ENCODE data around the gene TMEM185B. TPM values are rescaled to one million over a fixed set of nuclear protein-coding genes. Genes with fewer than 3 reads are reported as not detected.
A peak's percentile ranks its signal among the peaks of the same experiment; 100 is the strongest.

TMEM185B gene
- total RNA-seq, 1 donor from 2014 or later, result 19.9 TPM

- no peaks in the 10 kb centered on the region for H3K4me1 Mint-ChIP-seq (ENCODE audit: low read depth)
- peaks cover 2% of the 10 kb centered on the region for H3K36me3 Mint-ChIP-seq (ENCODE audit: insufficient read depth)
- no peak overlapping the region for H3K27ac Mint-ChIP-seq
- H3K27me3 Mint-ChIP-seq, result no peaks in the 10 kb centered on the region
- H3K4me3 Mint-ChIP-seq (ENCODE audit: low read depth), result no peak overlapping the region
- TF ChIP-seq CTCF (IDR thresholded peaks at IDR 0.05; ENCODE audit: unreplicated experiment), result no peak
- peaks cover 31% of the 10 kb centered on the region for H3K9me3 Mint-ChIP-seq (ENCODE audit: low read depth)
- DNase-seq (ENCODE audit: low spot score, unreplicated experiment), result no peak
Observed at GRCh38 chr2:120192280-120192679, 30.9 kb downstream of the TMEM185B start.

- DNase-seq (ENCODE audit: low spot score, unreplicated experiment), result no peak
- H3K4me3 Mint-ChIP-seq (ENCODE audit: low read depth), result no peak overlapping the region
- no peak for TF ChIP-seq CTCF (IDR thresholded peaks at IDR 0.05; ENCODE audit: unreplicated experiment)
- H3K9me3 Mint-ChIP-seq (ENCODE audit: low read depth), result peaks cover 36% of the 10 kb centered on the region
- no peaks in the 10 kb centered on the region for H3K4me1 Mint-ChIP-seq (ENCODE audit: low read depth)
- H3K27me3 Mint-ChIP-seq, result no peaks in the 10 kb centered on the region
- H3K36me3 Mint-ChIP-seq (ENCODE audit: insufficient read depth), result peaks cover 10% of the 10 kb centered on the region
- H3K27ac Mint-ChIP-seq, result no peak overlapping the region
Observed at GRCh38 chr2:120189189-120189588, 34.0 kb downstream of the TMEM185B start.

DNA sequence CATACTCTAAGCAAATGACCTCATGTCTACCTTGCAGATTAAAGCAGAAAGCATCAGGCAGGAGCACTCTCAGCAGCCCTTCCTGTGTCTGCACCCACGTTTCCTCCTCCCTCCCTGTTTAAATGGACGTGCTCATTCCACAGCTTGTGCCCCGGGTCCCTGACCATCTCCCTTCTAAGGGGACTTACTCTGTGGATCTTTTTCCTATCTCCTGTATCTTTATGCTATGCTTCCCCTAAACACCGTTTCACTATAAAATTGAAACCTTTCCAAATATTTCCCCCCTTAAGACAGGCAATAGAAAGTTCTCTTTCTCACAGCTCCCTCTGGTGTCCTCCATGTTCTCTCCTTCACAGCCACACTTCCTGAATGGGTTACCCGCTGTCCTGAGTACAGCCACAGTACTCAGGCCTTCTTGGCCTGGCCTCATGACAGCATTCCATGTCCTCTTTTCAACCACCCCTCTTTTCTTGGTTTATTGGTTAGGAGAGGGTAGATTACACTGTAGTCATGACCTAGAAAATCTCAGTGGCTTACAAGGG, 41.1 kb downstream of the TMEM185B start:
- peaks cover 20% of the 10 kb centered on the region for H3K36me3 Mint-ChIP-seq (ENCODE audit: insufficient read depth)
- no peaks in the 10 kb centered on the region for H3K27me3 Mint-ChIP-seq
- peaks cover 9% of the 10 kb centered on the region for H3K9me3 Mint-ChIP-seq (ENCODE audit: low read depth)
- no peak for DNase-seq (ENCODE audit: low spot score, unreplicated experiment)
- H3K4me1 Mint-ChIP-seq (ENCODE audit: low read depth), result peaks cover 3% of the 10 kb centered on the region
- H3K27ac Mint-ChIP-seq, result peak overlapping the region; percentile 54
- no peak overlapping the region for H3K4me3 Mint-ChIP-seq (ENCODE audit: low read depth)
- no peak for TF ChIP-seq CTCF (IDR thresholded peaks at IDR 0.05; ENCODE audit: unreplicated experiment)

- no peak overlapping the region for H3K27ac Mint-ChIP-seq
- H3K4me3 Mint-ChIP-seq (ENCODE audit: low read depth), result no peak overlapping the region
- peaks cover under 1% of the 10 kb centered on the region for H3K9me3 Mint-ChIP-seq (ENCODE audit: low read depth)
- H3K4me1 Mint-ChIP-seq (ENCODE audit: low read depth), result peaks cover 3% of the 10 kb centered on the region
- TF ChIP-seq CTCF (IDR thresholded peaks at IDR 0.05; ENCODE audit: unreplicated experiment), result no peak
- no peak for DNase-seq (ENCODE audit: low spot score, unreplicated experiment)
- H3K36me3 Mint-ChIP-seq (ENCODE audit: insufficient read depth), result peaks cover 13% of the 10 kb centered on the region
- no peaks in the 10 kb centered on the region for H3K27me3 Mint-ChIP-seq
Observed at GRCh38 chr2:120180066-120180465, 43.1 kb downstream of the TMEM185B start.

DNA sequence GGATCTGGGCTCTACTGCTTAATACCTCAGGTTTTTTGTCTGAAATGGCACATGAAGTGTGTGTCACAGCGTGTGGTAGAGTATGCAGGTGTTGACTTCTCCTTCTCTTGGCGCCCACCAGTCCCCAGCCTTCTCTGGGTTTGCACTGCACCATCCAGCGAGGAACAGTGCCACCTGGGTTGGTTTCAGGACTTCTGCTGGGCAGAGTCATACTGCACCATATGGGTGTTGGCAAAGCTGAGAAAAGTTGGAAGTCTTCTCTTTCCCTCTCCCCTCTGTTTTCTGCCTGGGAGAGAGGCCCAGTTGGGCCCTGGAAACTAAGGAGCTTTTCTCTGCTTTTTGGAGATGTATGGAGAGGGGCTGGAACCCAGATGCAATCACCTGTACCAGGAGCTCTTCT, 43.8 kb downstream of the TMEM185B start:
- DNase-seq (ENCODE audit: low spot score, unreplicated experiment), result no peak
- no peak for TF ChIP-seq CTCF (IDR thresholded peaks at IDR 0.05; ENCODE audit: unreplicated experiment)
- peak overlapping the region; percentile 14 for H3K27ac Mint-ChIP-seq
- no peak overlapping the region for H3K4me3 Mint-ChIP-seq (ENCODE audit: low read depth)
- peaks cover 3% of the 10 kb centered on the region for H3K4me1 Mint-ChIP-seq (ENCODE audit: low read depth)
- no peaks in the 10 kb centered on the region for H3K27me3 Mint-ChIP-seq
- H3K9me3 Mint-ChIP-seq (ENCODE audit: low read depth), result no peaks in the 10 kb centered on the region
- H3K36me3 Mint-ChIP-seq (ENCODE audit: insufficient read depth), result peaks cover 12% of the 10 kb centered on the region

Measured in progenitor cell of endocrine pancreas (in vitro differentiated cells).